ENCODE data around the gene MRPL42. TPM values are rescaled to one million over a fixed set of nuclear protein-coding genes. Genes with fewer than 3 reads are reported as not detected.
"Not testable (repeated sequence)": the region's sequence is repeated elsewhere in the genome, so short reads cannot be mapped to it uniquely, and the experiment has no call there.

Gene MRPL42
- total RNA-seq, 1 donor from 2014 or later = 21.4 TPM

GRCh38 chr12:93483151-93483807, 16.0 kb downstream of the MRPL42 start:
- peaks cover 0 to 58% of the 10 kb centered on the region in 2 donors for H3K36me3 ChIP-seq
- H3K4me1 ChIP-seq = no peaks in the 10 kb centered on the region
- H3K9me3 ChIP-seq = no peaks in the 10 kb centered on the region
- no peaks in the 10 kb centered on the region for H3K27me3 ChIP-seq
- H3K4me3 ChIP-seq = no peak overlapping the region
- no peak overlapping the region for H3K27ac ChIP-seq
- intact Hi-C loops (cut with DNase I) = no loop called here
- TF ChIP-seq POLR2A (IDR thresholded peaks at IDR 0.05) = no peak
- TF ChIP-seq CTCF (IDR thresholded peaks at IDR 0.05) = no peak
- no peak for TF ChIP-seq POLR2AphosphoS5 (IDR thresholded peaks at IDR 0.05; ENCODE audit: insufficient read depth in 1 of 2, low read depth in 1 of 2)
- no peak for DNase-seq (ENCODE audit: extremely low spot score in 2 of 2)

GRCh38 chr12:93484315-93484981, 17.1 kb downstream of the MRPL42 start:
- Histone ChIP-seq H3K27ac (no peak overlapping the region), H3K4me3 (no peak overlapping the region), H3K9me3 (no peaks in the 10 kb centered on the region), H3K27me3 (no peaks in the 10 kb centered on the region), H3K4me1 (no peaks in the 10 kb centered on the region), H3K36me3 (peaks cover 0 to 64% of the 10 kb centered on the region in 2 donors)
- no peak for TF ChIP-seq POLR2AphosphoS5 (IDR thresholded peaks at IDR 0.05; ENCODE audit: insufficient read depth in 1 of 2, low read depth in 1 of 2)
- no peak for TF ChIP-seq CTCF (IDR thresholded peaks at IDR 0.05)
- TF ChIP-seq POLR2A (IDR thresholded peaks at IDR 0.05) = no peak
- no peak for DNase-seq (ENCODE audit: extremely low spot score in 2 of 2)
- intact Hi-C loops (cut with DNase I) = no loop called here

- intact Hi-C loops (cut with DNase I); DNase-seq (ENCODE audit: extremely low spot score in 2 of 2); H3K9me3 ChIP-seq; H3K4me3 ChIP-seq; H3K27ac ChIP-seq; H3K4me1 ChIP-seq; H3K27me3 ChIP-seq: not testable (repeated sequence)
- peaks cover 4 to 31% of the 10 kb centered on the region in 2 donors for H3K36me3 ChIP-seq
Measured at GRCh38 chr12:93492808-93493207, 25.5 kb downstream of the MRPL42 start.

- H3K27me3 ChIP-seq = no peaks in the 10 kb centered on the region
- H3K4me3 ChIP-seq = no peak overlapping the region
- no peak for DNase-seq (ENCODE audit: extremely low spot score in 2 of 2)
- intact Hi-C loops (cut with DNase I) = no loop called here
- no peaks in the 10 kb centered on the region for H3K9me3 ChIP-seq
- H3K4me1 ChIP-seq = no peaks in the 10 kb centered on the region
- peaks cover 4 to 20% of the 10 kb centered on the region in 2 donors for H3K36me3 ChIP-seq
- no peak for TF ChIP-seq CTCF (IDR thresholded peaks at IDR 0.05)
- TF ChIP-seq POLR2AphosphoS5 (IDR thresholded peaks at IDR 0.05; ENCODE audit: insufficient read depth in 1 of 2, low read depth in 1 of 2) = no peak
- TF ChIP-seq POLR2A (IDR thresholded peaks at IDR 0.05) = no peak
- no peak overlapping the region for H3K27ac ChIP-seq
Measured at GRCh38 chr12:93494096-93494495, 26.8 kb downstream of the MRPL42 start.

GRCh38 chr12:93497456-93497855, 30.1 kb downstream of the MRPL42 start:
- TF ChIP-seq POLR2AphosphoS5 (IDR thresholded peaks at IDR 0.05; ENCODE audit: insufficient read depth in 1 of 2, low read depth in 1 of 2) (no peak), CTCF (IDR thresholded peaks at IDR 0.05) (no peak), POLR2A (IDR thresholded peaks at IDR 0.05) (no peak)
- peaks cover 0 to 6% of the 10 kb centered on the region in 2 donors for H3K36me3 ChIP-seq
- no peaks in the 10 kb centered on the region for H3K4me1 ChIP-seq
- no peaks in the 10 kb centered on the region for H3K9me3 ChIP-seq
- no peak for DNase-seq (ENCODE audit: extremely low spot score in 2 of 2)
- H3K4me3 ChIP-seq = no peak overlapping the region
- no peak overlapping the region for H3K27ac ChIP-seq
- intact Hi-C loops (cut with DNase I) = no loop called here
- no peaks in the 10 kb centered on the region for H3K27me3 ChIP-seq

GRCh38 chr12:93498813-93499212, 31.5 kb downstream of the MRPL42 start:
- H3K4me1 ChIP-seq; DNase-seq (ENCODE audit: extremely low spot score in 2 of 2); H3K36me3 ChIP-seq; H3K27ac ChIP-seq; H3K4me3 ChIP-seq; intact Hi-C loops (cut with DNase I); H3K27me3 ChIP-seq; H3K9me3 ChIP-seq: not testable (repeated sequence)

Data from vagina (tissue), 2 donors.